Omental fat pad (tissue), 4 donors: ENCODE data around the gene IL5RA. TPM values are rescaled to one million over a fixed set of nuclear protein-coding genes. Genes with fewer than 3 reads are reported as not detected.

ENCODE experiments used
- ATAC-seq: fragments of 150-250 bp; one replicate; pipeline ENCODE4 v1.9.1; 2016; ENCODE audit warnings: mild to moderate bottlenecking, moderate library complexity; ENCODE audit not compliant: low FRiP score
- DNase-seq: peaks from one replicate; pipeline ENCODE4 v3.0.0-alpha.2; 2019; ENCODE audit warnings: low spot score
- small RNA-seq: library from RNA; depleted of rRNA; stranded (forward); fragments of <200 nt; gene quantifications from one replicate; pipeline ENCODE3, GENCODE V24; 2016
- total RNA-seq, 4 donors: library from RNA; depleted of rRNA; stranded (reverse); fragments of >200 nt; gene quantifications; one replicate each; pipeline ENCODE4 v1.1.0, GENCODE V29; 2016
- TF ChIP-seq, protein P1 (sequence below), 3 donors: fragments of 450-650 bp; IDR thresholded peaks; one replicate each; pipeline ENCODE4 v1.5.1; 2016 to 2017; ENCODE audit warnings: antibody characterized with exemption in 3 of 3, mild to moderate bottlenecking in 3 of 3, moderate library complexity in 2 of 3

IL5RA gene
- total RNA-seq, 4 donors from 2014 or later = 0.36 to 0.47 (median 0.46) TPM; not detected in 1

DNA sequence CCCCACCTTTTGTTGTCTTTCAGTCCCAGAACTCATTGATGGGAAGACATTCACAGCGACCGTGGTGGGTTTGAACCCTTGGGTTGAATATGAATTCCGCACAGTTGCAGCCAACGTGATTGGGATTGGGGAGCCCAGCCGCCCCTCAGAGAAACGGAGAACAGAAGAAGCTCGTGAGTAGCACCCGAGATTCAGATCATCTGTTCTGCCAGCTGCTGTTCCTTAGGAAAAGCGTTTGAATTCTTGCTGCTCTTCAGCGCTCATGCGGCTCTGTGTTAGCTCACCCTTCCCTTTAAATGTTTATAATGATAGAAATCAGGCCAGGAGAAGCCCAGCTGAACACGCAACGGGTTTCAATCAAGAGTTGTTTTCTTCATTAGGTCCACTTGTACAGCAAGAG is 73.0 kb downstream of the IL5RA start:
- TF ChIP-seq, protein P1, sequence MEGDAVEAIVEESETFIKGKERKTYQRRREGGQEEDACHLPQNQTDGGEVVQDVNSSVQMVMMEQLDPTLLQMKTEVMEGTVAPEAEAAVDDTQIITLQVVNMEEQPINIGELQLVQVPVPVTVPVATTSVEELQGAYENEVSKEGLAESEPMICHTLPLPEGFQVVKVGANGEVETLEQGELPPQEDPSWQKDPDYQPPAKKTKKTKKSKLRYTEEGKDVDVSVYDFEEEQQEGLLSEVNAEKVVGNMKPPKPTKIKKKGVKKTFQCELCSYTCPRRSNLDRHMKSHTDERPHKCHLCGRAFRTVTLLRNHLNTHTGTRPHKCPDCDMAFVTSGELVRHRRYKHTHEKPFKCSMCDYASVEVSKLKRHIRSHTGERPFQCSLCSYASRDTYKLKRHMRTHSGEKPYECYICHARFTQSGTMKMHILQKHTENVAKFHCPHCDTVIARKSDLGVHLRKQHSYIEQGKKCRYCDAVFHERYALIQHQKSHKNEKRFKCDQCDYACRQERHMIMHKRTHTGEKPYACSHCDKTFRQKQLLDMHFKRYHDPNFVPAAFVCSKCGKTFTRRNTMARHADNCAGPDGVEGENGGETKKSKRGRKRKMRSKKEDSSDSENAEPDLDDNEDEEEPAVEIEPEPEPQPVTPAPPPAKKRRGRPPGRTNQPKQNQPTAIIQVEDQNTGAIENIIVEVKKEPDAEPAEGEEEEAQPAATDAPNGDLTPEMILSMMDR (IDR thresholded peaks at IDR 0.05) = no peak
- no peak for DNase-seq
- no peak for ATAC-seq

DNA sequence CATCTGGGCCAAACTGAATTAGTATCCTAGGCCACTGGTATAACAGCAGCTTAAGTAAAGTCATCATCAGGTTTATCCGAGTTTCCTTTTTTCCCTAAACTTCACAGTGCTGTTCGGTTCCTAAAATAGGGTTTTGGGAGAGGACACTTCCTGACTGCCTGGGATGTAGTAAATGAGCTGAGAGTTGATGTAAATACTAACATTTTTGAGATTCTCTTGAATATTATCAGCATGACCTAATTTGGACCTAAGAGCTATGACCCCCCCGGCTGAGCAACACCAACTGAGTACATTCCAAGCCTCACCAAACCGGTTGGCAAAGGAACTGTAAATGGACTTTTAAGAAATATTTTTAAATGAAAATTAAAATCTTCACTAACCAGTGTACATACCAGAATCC is 78.8 kb downstream of the IL5RA start:
- TF ChIP-seq, protein P1 (IDR thresholded peaks at IDR 0.05) = no peak
- ATAC-seq (peak; percentile 28), DNase-seq (no peak)

DNA sequence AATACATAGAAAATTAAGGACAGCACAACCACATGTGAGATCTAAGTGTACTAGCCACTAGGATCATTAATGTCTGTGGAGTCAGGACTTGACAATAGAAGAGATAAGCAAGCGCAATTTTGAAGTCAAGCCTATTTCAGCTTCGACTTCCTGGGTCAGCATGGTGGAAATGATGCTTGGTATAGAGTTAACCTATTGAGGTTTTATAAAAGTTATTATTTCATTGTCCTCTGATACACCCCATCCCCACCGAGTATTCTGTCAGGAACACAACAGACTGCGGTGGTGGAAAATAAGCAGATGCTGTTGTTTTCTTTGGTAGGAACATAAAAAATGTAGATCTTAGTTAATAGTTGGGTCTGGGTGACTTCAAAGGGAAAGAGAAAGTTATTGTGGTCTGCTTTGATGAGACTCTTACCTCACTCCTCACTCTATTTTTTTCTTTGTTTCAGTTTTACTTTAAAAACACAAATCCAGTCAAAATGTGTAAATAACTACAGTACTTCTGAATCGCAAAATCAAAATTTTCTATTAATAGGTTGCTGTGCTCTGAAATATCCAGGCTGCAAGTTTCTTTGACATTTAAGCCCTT is 82.1 kb downstream of the IL5RA start:
- TF ChIP-seq, protein P1 (IDR thresholded peaks at IDR 0.05) = no peak
- no peak for DNase-seq
- no peak for ATAC-seq

DNA sequence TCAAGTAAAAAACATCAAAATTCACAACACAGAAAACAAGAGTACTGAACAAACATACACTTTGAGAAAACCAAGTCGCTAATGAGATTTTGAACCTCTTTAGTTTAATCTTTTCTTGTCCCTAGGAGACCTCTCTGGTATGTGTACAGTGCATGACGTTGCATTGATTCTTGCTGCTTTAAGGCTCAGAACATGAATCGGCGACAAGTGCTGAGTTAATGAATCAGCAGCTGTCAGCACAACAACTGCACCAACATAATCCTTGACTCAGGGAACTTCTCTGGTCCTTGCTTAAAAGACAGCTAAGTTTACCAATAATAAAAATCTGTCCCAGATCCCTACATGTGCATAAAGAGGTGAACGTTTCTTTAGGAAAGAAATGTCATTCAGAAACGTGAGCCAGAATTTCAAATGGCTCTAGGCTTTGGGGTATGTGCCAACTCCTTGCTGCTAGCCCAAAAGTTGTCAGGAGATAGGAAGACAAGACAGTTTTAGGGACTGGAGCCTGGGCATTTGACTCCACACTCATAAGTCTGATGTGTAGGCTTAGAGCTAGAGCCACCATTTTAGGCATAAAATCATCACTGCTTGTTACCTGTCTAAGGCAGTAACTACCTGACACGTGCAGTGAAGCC is 86.9 kb downstream of the IL5RA start:
- ATAC-seq (no peak), DNase-seq (no peak)
- TF ChIP-seq, protein P1 (IDR thresholded peaks at IDR 0.05) = no peak

DNA sequence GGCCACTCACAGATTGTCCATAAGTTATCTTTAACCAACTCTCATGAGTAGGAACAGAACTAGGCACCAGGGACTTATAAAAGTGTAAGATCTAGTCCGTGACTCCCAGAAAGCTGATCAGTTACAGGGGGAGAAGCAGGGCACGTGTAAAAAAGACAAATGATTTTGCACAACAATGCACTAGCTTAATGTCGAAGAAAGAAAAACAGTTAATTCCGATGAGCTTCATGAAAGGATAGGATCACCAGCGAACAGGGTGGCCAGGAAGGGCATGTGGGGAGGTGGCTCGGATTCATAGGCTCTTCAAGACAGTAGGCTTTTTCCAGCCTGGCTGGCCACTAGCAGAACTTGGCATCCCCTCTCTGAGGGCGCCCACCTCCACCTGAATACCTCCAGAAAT is 90.0 kb downstream of the IL5RA start:
- TF ChIP-seq, protein P1 (IDR thresholded peaks at IDR 0.05) = no peak
- ATAC-seq (no peak), DNase-seq (no peak)

Small RNA genes within 50 kb of the gene (small RNA-seq; reads per million reads assigned to genes)
- gene RF00416 = not detected

Other genes with a start within 250 kb of the IL5RA start
- 10 to 100 TPM; 16.0 to 42.7 (median 27.6) TPM for gene TRNT1, start 16.6 kb upstream of the IL5RA start, total RNA-seq
- gene CRBN, start 69.3 kb upstream of the IL5RA start, total RNA-seq = 100 to 1,000 TPM in 1 of 4 donors, 10 to 100 TPM in 3; 63.2 to 137 (median 69.2) TPM